Transverse colon (tissue), 3 donors: ENCODE results near the gene AURKAIP1.

Experiments
- EP300 ChIP-seq: sonication (generic); formaldehyde crosslinking; IDR thresholded peaks from one replicate; pipeline ENCODE4 v1.6.1; 2017; ENCODE audit warnings: antibody characterized with exemption, low read depth
- TF ChIP-seq, protein P1 (sequence below), 5 experiments: fragments of 200-600 bp in 3 of 5; fragments of 450-650 bp in 2 of 5; sonication (generic) in 3 of 5; IDR thresholded peaks; 1 replicate in 2 of 5; 2 replicates in 3 of 5; pipeline ENCODE4 v1.5.1; 2016 to 2017; ENCODE audit warnings: antibody characterized with exemption in 5 of 5, inconsistent platforms in 3 of 5, mild to moderate bottlenecking in 2 of 5, moderate library complexity in 1 of 5

DNA sequence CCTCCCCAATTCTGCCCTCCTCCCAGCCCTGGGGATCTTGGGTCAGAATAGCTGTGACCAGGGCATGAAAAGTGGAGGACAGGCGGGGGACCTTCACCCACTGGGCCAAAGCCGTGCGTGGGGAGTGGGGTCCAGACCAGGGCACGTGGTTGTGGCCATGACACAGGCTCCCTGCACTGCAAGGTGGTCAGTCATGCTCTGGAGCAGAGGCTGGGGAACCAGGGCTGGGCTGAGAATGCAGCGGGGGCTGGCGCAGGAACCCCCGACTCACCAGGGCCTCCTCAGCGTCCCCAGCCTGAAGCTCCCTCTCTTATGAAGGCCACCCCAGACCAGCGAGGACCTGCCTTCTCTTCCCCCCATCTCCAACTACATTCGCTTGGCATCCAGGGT is 28.5 kb downstream of the AURKAIP1 start:
- TF ChIP-seq, protein P1, sequence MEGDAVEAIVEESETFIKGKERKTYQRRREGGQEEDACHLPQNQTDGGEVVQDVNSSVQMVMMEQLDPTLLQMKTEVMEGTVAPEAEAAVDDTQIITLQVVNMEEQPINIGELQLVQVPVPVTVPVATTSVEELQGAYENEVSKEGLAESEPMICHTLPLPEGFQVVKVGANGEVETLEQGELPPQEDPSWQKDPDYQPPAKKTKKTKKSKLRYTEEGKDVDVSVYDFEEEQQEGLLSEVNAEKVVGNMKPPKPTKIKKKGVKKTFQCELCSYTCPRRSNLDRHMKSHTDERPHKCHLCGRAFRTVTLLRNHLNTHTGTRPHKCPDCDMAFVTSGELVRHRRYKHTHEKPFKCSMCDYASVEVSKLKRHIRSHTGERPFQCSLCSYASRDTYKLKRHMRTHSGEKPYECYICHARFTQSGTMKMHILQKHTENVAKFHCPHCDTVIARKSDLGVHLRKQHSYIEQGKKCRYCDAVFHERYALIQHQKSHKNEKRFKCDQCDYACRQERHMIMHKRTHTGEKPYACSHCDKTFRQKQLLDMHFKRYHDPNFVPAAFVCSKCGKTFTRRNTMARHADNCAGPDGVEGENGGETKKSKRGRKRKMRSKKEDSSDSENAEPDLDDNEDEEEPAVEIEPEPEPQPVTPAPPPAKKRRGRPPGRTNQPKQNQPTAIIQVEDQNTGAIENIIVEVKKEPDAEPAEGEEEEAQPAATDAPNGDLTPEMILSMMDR (IDR thresholded peaks at IDR 0.05), result no peak
- no peak for TF ChIP-seq EP300
